GM23248 (cell line): ENCODE data around the gene TRIP6. TPM values are rescaled to one million over a fixed set of nuclear protein-coding genes. Genes with fewer than 3 reads are reported as not detected.

Experiments
- DNase-seq: peaks from one replicate; pipeline ENCODE4 v3.0.0-alpha.2; 2015
- H2AFZ ChIP-seq: fragments of 200-600 bp; sonication (generic); 2 replicates; pipeline ENCODE4 v1.6.1; 2016; ENCODE audit warnings: antibody characterized with exemption
- H3F3A ChIP-seq: fragments of 200-600 bp; sonication (generic); 2 replicates; pipeline ENCODE4 v1.6.1; 2016; ENCODE audit warnings: mild to moderate bottlenecking, antibody characterized with exemption, mixed run types; ENCODE audit not compliant: insufficient read depth
- H3K27ac ChIP-seq: fragments of 200-600 bp; sonication (generic); 2 replicates; pipeline ENCODE4 v1.5.1; 2016; ENCODE audit warnings: mild to moderate bottlenecking
- H3K27me3 ChIP-seq: fragments of 200-600 bp; sonication (generic); replicated peaks from 2 replicates; pipeline ENCODE4 v1.6.1; 2016; ENCODE audit warnings: mild to moderate bottlenecking; ENCODE audit not compliant: insufficient read depth
- H3K36me3 ChIP-seq: fragments of 200-600 bp; sonication (generic); 2 replicates; pipeline ENCODE4 v1.6.1; 2016; ENCODE audit warnings: low read depth, mild to moderate bottlenecking
- H3K4me1 ChIP-seq: fragments of 200-600 bp; sonication (generic); 2 replicates; pipeline ENCODE4 v1.6.1; 2016; ENCODE audit warnings: mild to moderate bottlenecking; ENCODE audit not compliant: insufficient read depth
- H3K4me2 ChIP-seq: fragments of 200-600 bp; sonication (generic); one replicate; pipeline ENCODE4 v1.6.1; 2016; ENCODE audit warnings: mild to moderate bottlenecking; ENCODE audit not compliant: unreplicated experiment
- H3K4me3 ChIP-seq: fragments of 200-600 bp; sonication (generic); 2 replicates; pipeline ENCODE4 v1.5.1; 2016; ENCODE audit warnings: mild to moderate bottlenecking
- H3K79me2 ChIP-seq: fragments of 200-600 bp; sonication (generic); 2 replicates; pipeline ENCODE4 v1.6.1; 2016; ENCODE audit warnings: mild to moderate bottlenecking; ENCODE audit not compliant: insufficient read depth
- H3K9ac ChIP-seq: fragments of 200-600 bp; sonication (generic); 2 replicates; pipeline ENCODE4 v1.6.1; 2016; ENCODE audit warnings: mild to moderate bottlenecking
- H3K9me2 ChIP-seq: fragments of 200-600 bp; sonication (generic); 2 replicates; pipeline ENCODE4 v1.6.1; 2016; ENCODE audit warnings: mixed run types, mild to moderate bottlenecking, moderate library complexity; ENCODE audit not compliant: insufficient read depth
- H3K9me3 ChIP-seq: fragments of 200-600 bp; sonication (generic); one replicate; pipeline ENCODE4 v1.6.1; 2017; ENCODE audit warnings: low read depth
- H4K20me1 ChIP-seq: fragments of 200-600 bp; sonication (generic); 2 replicates; pipeline ENCODE4 v1.6.0; 2016; ENCODE audit not compliant: insufficient read depth
- EZH2 ChIP-seq: fragments of 200-600 bp; sonication (generic); IDR thresholded peaks from 2 replicates; pipeline ENCODE4 v1.6.1; 2018; ENCODE audit warnings: antibody characterized with exemption, mild to moderate bottlenecking; ENCODE audit not compliant: insufficient read depth, poor library complexity, severe bottlenecking
- EZH2phosphoT487 ChIP-seq: fragments of 200-600 bp; sonication (generic); IDR thresholded peaks from 2 replicates; pipeline ENCODE4 v1.6.1; 2018; ENCODE audit warnings: antibody characterized with exemption, moderate library complexity, mild to moderate bottlenecking, low read depth; ENCODE audit not compliant: insufficient read depth
- WGBS, 2 experiments: methylation state at CpG; one replicate each; pipeline ENCODE4 v1.1.6; 2015 to 2017; ENCODE audit warnings: low lambda C conversion rate in 2 of 2, low coverage in 1 of 2; ENCODE audit errors: missing lambda C conversion rate in 2 of 2; 5-methylcytosine and 5-hydroxymethylcytosine counted together
- in situ Hi-C: fragments of 300-500 bp; cut with MboI; formaldehyde crosslinking; loops from 2 replicates; pipeline ENCODE4 v1.15.0; 2020
- polyA plus RNA-seq: library from polyadenylated mRNA; unstranded; fragments of >200 nt; fragmentation: Nextera tagmentation; extraction: Ambion mirVana; gene quantifications from 2 replicates; pipeline ENCODE4 v1.2.1, GENCODE V29; 2016
- total RNA-seq: library from RNA; depleted of rRNA; stranded (reverse); fragments of >200 nt; shearing (Covaris generic); gene quantifications from 2 replicates; pipeline ENCODE4 v1.2.3, GENCODE V29; 2014

Gene TRIP6
- total and polyA plus RNA-seq, 2 experiments from 2014 or later: 68.6 to 113 TPM

- DNase-seq: no peak
- Histone ChIP-seq H3K9me2 (no peaks in the 10 kb centered on the region), H3K4me2 (no peak overlapping the region), H3K36me3 (peaks cover 35% of the 10 kb centered on the region; the same call in 1 of the 2 replicates), H2AFZ (no peak overlapping the region), H3K4me3 (no peak overlapping the region), H3K9me3 (no peaks in the 10 kb centered on the region), H3K79me2 (peaks cover 92% of the 10 kb centered on the region), H3K27me3 (no peaks in the 10 kb centered on the region), H3F3A (peaks cover 17% of the 10 kb centered on the region), H4K20me1 (0 out of 2 replicates have a peak, but pooled peaks cover 5% of the 10 kb centered on the region), H3K27ac (no peak overlapping the region), H3K9ac (no peak overlapping the region), H3K4me1 (peaks cover 25% of the 10 kb centered on the region)
- no peak for TF ChIP-seq EZH2
- TF ChIP-seq EZH2phosphoT487: no peak
- in situ Hi-C loops: no loop called here
- 85 to 88% methylated on average over 6 of the region's 6 CpGs for WGBS, 2 experiments
Measured at GRCh38 chr7:100878685-100879084, 11.5 kb downstream of the TRIP6 start.

GRCh38 chr7:100879685-100880261 lies 12.6 kb downstream of the TRIP6 start:
- no peaks in the 10 kb centered on the region for H3K27me3 ChIP-seq

GRCh38 chr7:100880645-100881044 lies 13.5 kb downstream of the TRIP6 start:
- Histone ChIP-seq H3K4me1 (peaks cover 18% of the 10 kb centered on the region), H3K4me3 (no peak overlapping the region), H3K4me2 (no peak overlapping the region), H3K79me2 (peaks cover 83% of the 10 kb centered on the region), H3K9me2 (no peaks in the 10 kb centered on the region), H2AFZ (no peak overlapping the region), H3K9ac (no peak overlapping the region), H3F3A (peaks cover 17% of the 10 kb centered on the region; the same call in 1 of the 2 replicates), H3K27me3 (no peaks in the 10 kb centered on the region), H4K20me1 (0 out of 2 replicates have a peak, but pooled peaks cover 5% of the 10 kb centered on the region), H3K36me3 (peaks cover 47% of the 10 kb centered on the region; the same call in 1 of the 2 replicates), H3K27ac (no peak overlapping the region), H3K9me3 (no peaks in the 10 kb centered on the region)
- in situ Hi-C loops: no loop called here
- TF ChIP-seq EZH2 (no peak), EZH2phosphoT487 (no peak)
- 45 to 57% methylated on average over 7 of the region's 7 CpGs for WGBS, 2 experiments
- no peak for DNase-seq

More at GRCh38 chr7:100879685-100880261, 12.6 kb downstream of the TRIP6 start:
- Histone ChIP-seq H3K9me2 (no peaks in the 10 kb centered on the region), H3K27ac (no peak overlapping the region), H3K79me2 (peaks cover 90% of the 10 kb centered on the region), H3K9ac (peak overlapping the region; percentile 5; the same call in 1 of the 2 replicates), H3K4me1 (peaks cover 18% of the 10 kb centered on the region), H3K4me3 (no peak overlapping the region), H4K20me1 (0 out of 2 replicates have a peak, but pooled peaks cover 5% of the 10 kb centered on the region), H3K36me3 (peaks cover 45% of the 10 kb centered on the region; the same call in 1 of the 2 replicates), H3F3A (peaks cover 14% of the 10 kb centered on the region; the same call in 1 of the 2 replicates), H2AFZ (no peak overlapping the region), H3K4me2 (no peak overlapping the region), H3K9me3 (no peaks in the 10 kb centered on the region)
- no peak for TF ChIP-seq EZH2phosphoT487
- DNase-seq: no peak
- 71 to 74% methylated on average over 11 of the region's 11 CpGs for WGBS, 2 experiments
- in situ Hi-C loops: no loop called here

GRCh38 chr7:100881136-100881535 lies 13.9 kb downstream of the TRIP6 start:
- Histone ChIP-seq H3K4me2 (no peak overlapping the region), H3K4me3 (no peak overlapping the region), H3K9me3 (no peaks in the 10 kb centered on the region), H4K20me1 (0 out of 2 replicates have a peak, but pooled peaks cover 5% of the 10 kb centered on the region), H3K79me2 (peaks cover 78% of the 10 kb centered on the region), H3K9ac (no peak overlapping the region), H3F3A (peaks cover 17% of the 10 kb centered on the region; the same call in 1 of the 2 replicates), H3K36me3 (peaks cover 51% of the 10 kb centered on the region; the same call in 1 of the 2 replicates), H3K27ac (no peak overlapping the region), H3K4me1 (peaks cover 13% of the 10 kb centered on the region), H3K9me2 (no peaks in the 10 kb centered on the region), H2AFZ (no peak overlapping the region), H3K27me3 (no peaks in the 10 kb centered on the region)
- TF ChIP-seq EZH2 (no peak), EZH2phosphoT487 (no peak)
- no peak for DNase-seq
- in situ Hi-C loops: no loop called here
- WGBS, 2 experiments: 92 to 94% methylated on average over 18 to 20 of the region's 20 CpGs
